ENCODE measurements around the gene MEGF11. TPM values are rescaled to one million over a fixed set of nuclear protein-coding genes. Genes with fewer than 3 reads are reported as not detected.

Gene MEGF11
- total RNA-seq, 4 donors from 2014 or later = not detected

DNA sequence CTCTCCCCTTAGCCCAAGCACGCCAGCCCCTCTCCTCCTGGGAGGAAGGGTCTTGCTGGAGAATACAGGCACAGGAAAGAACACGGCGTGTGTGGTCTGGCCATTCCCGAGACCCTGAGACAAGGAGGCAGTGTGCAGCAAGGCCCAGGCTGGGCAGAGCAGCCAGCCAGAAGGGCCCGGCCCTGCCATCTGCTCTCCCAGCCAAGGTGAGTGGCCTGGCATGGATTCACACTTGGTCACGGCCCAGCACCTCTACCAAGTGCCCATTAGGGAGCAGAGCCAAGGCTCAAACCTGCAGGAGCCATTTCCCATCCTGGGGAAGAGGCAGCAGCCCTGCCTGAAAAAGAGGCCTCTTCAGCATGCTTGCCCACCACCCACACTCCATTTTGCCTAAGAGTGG lies 28.6 kb downstream of the MEGF11 start:
- Histone ChIP-seq H3K4me1 (no peaks in the 10 kb centered on the region), H3K9me3 (no peaks in the 10 kb centered on the region), H3K27me3 (no peaks in the 10 kb centered on the region), H3K4me3 (no peak overlapping the region), H3K36me3 (no peaks in the 10 kb centered on the region), H3K27ac (no peak overlapping the region)
- TF ChIP-seq POLR2A (IDR thresholded peaks at IDR 0.05) = no peak
- no peak for TF ChIP-seq CTCF (IDR thresholded peaks at IDR 0.05)
- DNase-seq = no peak

GRCh38 chr15:66222273-66223198 lies 31.0 kb downstream of the MEGF11 start:
- no peaks in the 10 kb centered on the region for H3K36me3 ChIP-seq
- no peaks in the 10 kb centered on the region for H3K4me1 ChIP-seq
- DNase-seq = no peak

GRCh38 chr15:66221126-66221525 lies 32.4 kb downstream of the MEGF11 start:
- Histone ChIP-seq H3K4me3 (no peak overlapping the region), H3K27me3 (no peaks in the 10 kb centered on the region), H3K4me1 (no peaks in the 10 kb centered on the region), H3K36me3 (no peaks in the 10 kb centered on the region), H3K9me3 (no peaks in the 10 kb centered on the region), H3K27ac (no peak overlapping the region)
- TF ChIP-seq CTCF (IDR thresholded peaks at IDR 0.05) (no peak), POLR2A (IDR thresholded peaks at IDR 0.05) (no peak)
- DNase-seq = no peak

More at GRCh38 chr15:66222273-66223198, 31.0 kb downstream of the MEGF11 start:
- no peaks in the 10 kb centered on the region for H3K9me3 ChIP-seq
- H3K4me3 ChIP-seq = no peak overlapping the region
- H3K27ac ChIP-seq = no peak overlapping the region
- H3K27me3 ChIP-seq = no peaks in the 10 kb centered on the region
- TF ChIP-seq CTCF (IDR thresholded peaks at IDR 0.05) (no peak), POLR2A (IDR thresholded peaks at IDR 0.05) (no peak)

DNA sequence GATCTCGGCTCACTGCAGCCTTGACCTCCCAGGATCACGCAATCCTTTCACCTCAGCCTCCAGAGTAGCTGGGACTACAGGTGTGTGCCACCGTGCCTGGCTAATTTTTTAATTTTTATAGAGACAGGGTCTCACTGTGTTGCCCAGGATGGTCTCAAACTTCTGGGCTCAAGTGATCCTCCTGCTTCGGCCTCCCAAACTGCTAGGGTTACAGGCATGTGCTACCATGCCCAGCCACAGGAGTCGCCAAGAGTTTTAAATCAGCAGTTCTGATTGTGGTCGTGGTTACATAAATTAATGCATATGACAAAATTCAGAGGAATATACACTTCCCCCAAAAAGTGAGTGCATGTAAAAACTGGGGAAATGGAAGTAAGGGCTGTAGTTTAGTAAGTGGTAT lies 32.9 kb downstream of the MEGF11 start:
- DNase-seq = no peak
- H3K36me3 ChIP-seq = no peaks in the 10 kb centered on the region
- H3K27ac ChIP-seq = no peak overlapping the region
- no peaks in the 10 kb centered on the region for H3K4me1 ChIP-seq
- no peaks in the 10 kb centered on the region for H3K9me3 ChIP-seq
- no peaks in the 10 kb centered on the region for H3K27me3 ChIP-seq
- TF ChIP-seq POLR2A (IDR thresholded peaks at IDR 0.05) (no peak), CTCF (IDR thresholded peaks at IDR 0.05) (no peak)
- H3K4me3 ChIP-seq = no peak overlapping the region

DNA sequence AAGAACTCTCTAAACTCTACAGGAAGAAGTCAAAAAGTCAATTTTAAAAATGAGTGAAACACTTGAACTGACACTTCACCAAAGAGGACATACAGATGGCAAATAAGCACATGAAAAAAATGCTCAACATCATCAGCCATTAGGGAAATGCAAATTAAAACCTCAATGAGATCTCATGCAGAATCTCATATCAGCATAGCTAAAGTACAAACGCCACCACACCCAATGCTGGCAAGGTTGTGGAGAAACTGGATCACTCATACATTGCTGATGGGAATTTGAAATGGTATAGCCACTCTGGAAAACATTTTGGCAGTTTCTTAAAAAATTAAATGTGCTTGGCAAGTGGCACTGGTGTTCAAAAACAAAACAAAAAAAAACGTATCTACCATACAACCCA lies 34.2 kb downstream of the MEGF11 start:
- H3K9me3 ChIP-seq = no peaks in the 10 kb centered on the region
- no peaks in the 10 kb centered on the region for H3K27me3 ChIP-seq
- no peak for DNase-seq
- H3K36me3 ChIP-seq = no peaks in the 10 kb centered on the region
- no peak overlapping the region for H3K4me3 ChIP-seq
- no peaks in the 10 kb centered on the region for H3K4me1 ChIP-seq
- no peak overlapping the region for H3K27ac ChIP-seq
- no peak for TF ChIP-seq CTCF (IDR thresholded peaks at IDR 0.05)

Measured in Peyer's patch (tissue), 4 donors.